Right renal cortex interstitium (tissue), 3 donors: ENCODE data around the gene ETV1. TPM values are rescaled to one million over a fixed set of nuclear protein-coding genes. Genes with fewer than 3 reads are reported as not detected.
A peak's percentile ranks its signal among the peaks of the same experiment; 100 is the strongest.

Source experiments
- DNase-seq, 3 donors: peaks; one replicate each; pipeline ENCODE4 v3.0.0-alpha.2; 2013; ENCODE audit warnings: low read depth in 3 of 3, low spot score in 2 of 3
- polyA plus RNA-seq, 3 donors: library from polyadenylated mRNA; unstranded; fragments of 120-200 nt; gene quantifications; one replicate each; pipeline ENCODE4 v1.2.1, GENCODE V29; 2013; ENCODE audit not compliant: insufficient read length in 3 of 3

The ETV1 gene
- polyA plus RNA-seq, 3 donors, result 28.6 to 37.3 (median 37.2) TPM

- peak in 1 of 3 donors; percentile 43 for DNase-seq
These were observed 1.4 kb downstream of the ETV1 start for GRCh38 chr7:13988065-13988464.

- no peak for DNase-seq
These were observed 2.1 kb downstream of the ETV1 start for GRCh38 chr7:13987395-13987794.

GRCh38 chr7:13986208-13986607, 3.3 kb downstream of the ETV1 start:
- no peak for DNase-seq

GRCh38 chr7:13984831-13985685, 4.4 kb downstream of the ETV1 start:
- DNase-seq, result no peak

- no peak for DNase-seq
These were observed 5.4 kb downstream of the ETV1 start for GRCh38 chr7:13984061-13984460.

GRCh38 chr7:13982940-13983677, 6.4 kb downstream of the ETV1 start:
- no peak for DNase-seq

GRCh38 chr7:13981070-13981469, 8.4 kb downstream of the ETV1 start:
- DNase-seq, result peak in 1 of 3 donors; percentile 49

GRCh38 chr7:13980474-13980873, 9.0 kb downstream of the ETV1 start:
- DNase-seq, result no peak

- no peak for DNase-seq
These were observed 9.6 kb downstream of the ETV1 start for GRCh38 chr7:13979671-13980435.

GRCh38 chr7:13976594-13976993, 12.9 kb downstream of the ETV1 start:
- no peak for DNase-seq

- DNase-seq, result no peak
These were observed 24.4 kb downstream of the ETV1 start for GRCh38 chr7:13965077-13965476.

GRCh38 chr7:13963925-13964324, 25.5 kb downstream of the ETV1 start:
- no peak for DNase-seq

- no peak for DNase-seq
These were observed 34.0 kb downstream of the ETV1 start for GRCh38 chr7:13955494-13955893.

GRCh38 chr7:13953368-13953767, 36.1 kb downstream of the ETV1 start:
- no peak for DNase-seq

GRCh38 chr7:13952921-13953320, 36.5 kb downstream of the ETV1 start:
- no peak for DNase-seq

GRCh38 chr7:13949939-13950338, 39.5 kb downstream of the ETV1 start:
- DNase-seq, result no peak

- no peak for DNase-seq
These were observed 40.0 kb downstream of the ETV1 start for GRCh38 chr7:13949445-13949844.

GRCh38 chr7:13948019-13948801, 41.3 kb downstream of the ETV1 start:
- DNase-seq, result no peak

- no peak for DNase-seq
These were observed 41.9 kb downstream of the ETV1 start for GRCh38 chr7:13947535-13947934.

- DNase-seq, result no peak
These were observed 43.3 kb downstream of the ETV1 start for GRCh38 chr7:13946181-13946580.
